GM12872 (cell line): ENCODE measurements around the gene MAST3.
A peak's percentile ranks its signal among the peaks of the same experiment; 100 is the strongest.

Experiments used
- TF ChIP-seq, protein P1 (sequence below): IDR thresholded peaks from 3 replicates; pipeline ENCODE4 v1.5.1; 2011; ENCODE audit warnings: low read depth, mild to moderate bottlenecking, low read length, moderate library complexity; ENCODE audit not compliant: insufficient read depth

The MAST3 gene

GRCh38 chr19:18108897-18109296 lies 11.3 kb downstream of the MAST3 start:
- TF ChIP-seq, protein P1, sequence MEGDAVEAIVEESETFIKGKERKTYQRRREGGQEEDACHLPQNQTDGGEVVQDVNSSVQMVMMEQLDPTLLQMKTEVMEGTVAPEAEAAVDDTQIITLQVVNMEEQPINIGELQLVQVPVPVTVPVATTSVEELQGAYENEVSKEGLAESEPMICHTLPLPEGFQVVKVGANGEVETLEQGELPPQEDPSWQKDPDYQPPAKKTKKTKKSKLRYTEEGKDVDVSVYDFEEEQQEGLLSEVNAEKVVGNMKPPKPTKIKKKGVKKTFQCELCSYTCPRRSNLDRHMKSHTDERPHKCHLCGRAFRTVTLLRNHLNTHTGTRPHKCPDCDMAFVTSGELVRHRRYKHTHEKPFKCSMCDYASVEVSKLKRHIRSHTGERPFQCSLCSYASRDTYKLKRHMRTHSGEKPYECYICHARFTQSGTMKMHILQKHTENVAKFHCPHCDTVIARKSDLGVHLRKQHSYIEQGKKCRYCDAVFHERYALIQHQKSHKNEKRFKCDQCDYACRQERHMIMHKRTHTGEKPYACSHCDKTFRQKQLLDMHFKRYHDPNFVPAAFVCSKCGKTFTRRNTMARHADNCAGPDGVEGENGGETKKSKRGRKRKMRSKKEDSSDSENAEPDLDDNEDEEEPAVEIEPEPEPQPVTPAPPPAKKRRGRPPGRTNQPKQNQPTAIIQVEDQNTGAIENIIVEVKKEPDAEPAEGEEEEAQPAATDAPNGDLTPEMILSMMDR: no peak

DNA sequence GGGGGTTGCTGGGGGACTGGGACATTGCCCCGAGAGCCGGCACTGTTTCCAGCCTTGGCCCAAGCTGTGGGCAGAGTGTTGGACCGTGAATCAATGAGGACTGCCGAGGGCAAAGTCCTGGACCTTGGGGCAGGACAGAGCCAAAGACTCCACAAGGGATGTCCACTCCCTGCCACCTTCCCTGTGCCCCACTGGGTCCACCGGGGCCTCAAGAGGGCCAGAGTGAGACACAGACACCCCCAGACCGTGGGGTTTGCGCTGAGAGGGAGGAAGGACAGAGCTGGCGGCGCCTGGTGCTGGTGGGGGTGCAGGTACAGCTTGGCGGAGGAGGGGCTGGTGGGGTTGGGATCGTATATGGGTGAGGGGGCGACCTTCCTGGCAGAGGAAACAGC lies 11.8 kb downstream of the MAST3 start:
- TF ChIP-seq, protein P1: no peak

DNA sequence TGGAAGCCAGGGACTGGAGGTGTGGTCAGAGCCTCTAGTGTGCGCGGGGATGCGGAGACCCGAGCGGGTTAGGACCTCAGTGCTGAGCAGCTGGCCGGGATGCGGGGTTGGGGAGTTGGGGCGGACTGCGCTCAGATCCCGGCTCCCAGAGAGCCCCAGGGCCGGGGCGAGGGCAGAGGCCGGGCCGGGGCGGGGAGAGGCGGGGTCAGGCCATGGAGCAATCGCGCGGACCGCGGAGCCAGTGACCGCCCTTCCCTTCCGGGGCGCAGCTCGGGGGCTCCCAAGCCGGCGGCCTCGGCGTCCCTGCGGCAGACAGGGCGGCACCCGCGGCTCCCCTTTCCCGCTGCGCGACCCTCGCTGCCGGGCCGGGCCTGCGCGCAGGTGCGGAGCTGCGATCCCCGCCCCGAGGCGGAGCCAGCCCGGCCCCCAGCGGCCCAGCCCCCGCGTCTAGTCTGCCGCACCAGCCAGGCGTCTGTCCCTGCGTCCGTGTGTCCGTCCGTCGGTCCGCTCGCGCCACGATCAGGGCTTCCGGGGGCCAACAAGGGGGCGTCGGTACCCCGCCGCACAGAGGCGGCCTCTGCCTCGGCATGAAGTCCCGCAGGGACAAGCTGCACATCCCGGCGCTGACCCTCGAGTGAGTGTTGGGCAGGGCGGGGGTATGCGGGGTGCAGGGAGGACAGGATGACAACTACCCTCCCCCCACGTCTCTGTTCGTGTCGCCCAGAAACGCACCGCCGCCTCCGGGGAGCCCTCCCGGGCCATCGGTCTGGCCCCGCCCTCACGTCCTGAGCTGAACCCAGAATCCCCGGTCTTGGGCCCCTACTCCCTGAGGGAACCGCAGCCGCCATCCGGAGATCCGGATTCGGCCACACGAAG lies 12.4 kb downstream of the MAST3 start:
- TF ChIP-seq, protein P1: no peak

GRCh38 chr19:18110609-18111232 lies 13.1 kb downstream of the MAST3 start:
- TF ChIP-seq, protein P1: no peak

DNA sequence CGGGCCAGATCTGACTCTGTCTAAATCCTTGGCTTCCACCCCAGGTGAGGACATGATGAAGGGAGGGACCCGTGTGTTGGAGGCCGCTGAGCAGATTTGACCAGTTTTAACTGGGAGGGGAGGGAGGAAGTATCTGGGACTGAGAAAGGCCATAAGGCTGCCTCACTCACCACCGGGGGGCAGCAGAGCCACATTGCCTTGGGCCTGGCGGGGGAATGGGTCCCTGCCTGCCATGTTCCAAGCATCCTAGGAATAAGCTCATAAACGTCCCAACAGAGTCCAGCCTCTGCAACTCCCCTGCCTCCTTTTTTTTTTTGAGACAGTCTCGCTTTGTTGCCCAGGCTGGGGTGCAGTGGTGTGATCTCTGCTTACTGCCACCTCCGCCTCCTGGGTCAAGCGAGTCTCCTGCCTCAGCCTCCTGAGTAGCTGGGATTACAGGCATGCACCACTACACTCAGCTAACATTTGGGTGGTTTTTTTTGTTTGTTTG lies 15.5 kb downstream of the MAST3 start:
- TF ChIP-seq, protein P1: peak; percentile 93

DNA sequence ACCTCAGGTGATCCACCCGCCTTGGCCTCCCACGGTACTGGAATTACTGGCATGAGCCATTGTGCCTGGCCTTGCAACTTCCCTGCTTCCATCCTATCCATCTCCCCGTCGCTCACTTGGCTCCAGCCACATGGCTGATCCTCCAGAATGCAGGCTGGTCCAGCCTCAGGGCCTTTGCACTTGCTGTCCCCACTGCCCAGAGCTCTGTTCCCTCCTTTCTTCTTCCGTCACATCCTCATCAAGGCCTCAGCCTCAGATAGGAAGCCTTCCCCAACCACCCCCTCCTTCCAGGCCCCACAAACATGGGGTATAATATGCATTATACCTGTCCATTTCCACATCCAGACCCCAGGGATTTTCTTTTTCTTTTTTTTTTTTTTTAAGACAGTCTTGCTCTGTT lies 16.2 kb downstream of the MAST3 start:
- TF ChIP-seq, protein P1: no peak

DNA sequence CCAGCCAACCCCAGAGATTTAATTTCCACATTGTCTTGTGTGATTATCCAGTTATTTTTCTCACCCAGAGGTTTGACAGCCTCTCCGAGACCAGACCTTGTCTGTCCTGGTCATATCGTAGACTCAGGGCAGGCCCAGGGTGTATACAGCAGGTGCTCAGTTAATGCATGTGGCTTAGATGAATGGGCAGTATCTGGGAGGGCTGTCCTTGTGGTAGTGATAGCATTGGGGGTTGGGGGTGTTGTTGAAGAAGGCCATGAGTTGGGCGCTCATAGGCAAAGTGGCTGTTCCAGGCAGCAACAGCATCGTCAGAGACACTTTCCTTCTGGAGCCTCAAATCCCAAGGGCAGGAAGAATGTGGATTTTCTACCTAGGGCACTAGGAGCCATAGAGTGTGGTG lies 16.9 kb downstream of the MAST3 start:
- TF ChIP-seq, protein P1: no peak
